Measurements from ENCODE around the gene RSPH4A. TPM values are rescaled to one million over a fixed set of nuclear protein-coding genes. Genes with fewer than 3 reads are reported as not detected.

RSPH4A gene
- total RNA-seq, result 5.6 TPM
- long read RNA-seq, partial matches to known transcripts, result 4 of 11 reads
- long read RNA-seq, other reads (novel, unspliced or antisense), result 3 of 11 reads

DNA sequence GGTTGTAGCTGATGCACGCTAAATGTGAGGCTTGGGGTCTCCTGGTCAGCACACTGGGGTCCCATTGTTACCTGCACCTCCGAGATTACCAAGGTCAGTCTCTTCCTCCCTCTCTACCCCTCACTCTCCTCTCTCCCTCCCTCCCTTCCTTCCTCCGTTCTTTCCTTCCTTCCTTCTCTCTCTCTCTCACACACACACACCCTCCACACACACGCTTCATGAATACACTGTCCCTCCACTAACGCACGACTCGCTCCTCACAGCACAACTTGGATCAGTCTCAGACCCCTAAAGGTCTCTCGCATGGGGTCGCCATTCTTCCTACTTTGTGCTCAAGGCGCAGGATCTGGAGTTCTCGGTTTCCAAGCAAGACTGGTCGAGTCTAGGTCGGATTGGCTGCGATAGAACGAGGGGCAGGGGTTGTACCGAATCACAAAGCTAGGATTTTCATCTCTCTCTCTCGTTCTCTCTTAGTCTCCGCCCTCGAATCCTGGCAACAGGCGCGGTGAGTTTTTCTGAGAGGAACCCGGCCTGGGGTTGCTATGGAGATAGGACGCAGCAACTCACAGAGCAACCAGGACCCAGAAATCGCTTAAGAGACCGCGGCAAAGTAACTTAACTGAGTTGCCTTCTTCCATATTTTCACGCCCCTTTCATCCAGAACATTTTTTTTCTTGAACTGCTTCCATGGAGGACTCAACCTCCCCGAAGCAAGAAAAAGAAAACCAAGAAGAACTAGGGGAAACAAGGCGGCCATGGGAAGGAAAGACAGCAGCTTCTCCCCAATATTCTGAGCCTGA, at the start of gene RSPH4A:
Gene RSPH4A (plus strand): TSS at position 543 of the 800 bp plus-strand sequence. CDS start 145 bp downstream, at position 688.
- peak; percentile 91 for DNase-seq
- Histone ChIP-seq H3K27me3 (ENCODE audit: low read depth) (no peaks in the 10 kb centered on the region), H3K36me3 (no peaks in the 10 kb centered on the region), H3K9me3 (no peaks in the 10 kb centered on the region), H3K27ac (peak within 1 kb of the TSS; percentile 33), H3K4me1 (peaks cover 8% of the 10 kb centered on the region), H3K4me3 (peak within 1 kb of the TSS; percentile 58)
- ATAC-seq, result peak; percentile 98 to 99
- TF ChIP-seq, protein P1, sequence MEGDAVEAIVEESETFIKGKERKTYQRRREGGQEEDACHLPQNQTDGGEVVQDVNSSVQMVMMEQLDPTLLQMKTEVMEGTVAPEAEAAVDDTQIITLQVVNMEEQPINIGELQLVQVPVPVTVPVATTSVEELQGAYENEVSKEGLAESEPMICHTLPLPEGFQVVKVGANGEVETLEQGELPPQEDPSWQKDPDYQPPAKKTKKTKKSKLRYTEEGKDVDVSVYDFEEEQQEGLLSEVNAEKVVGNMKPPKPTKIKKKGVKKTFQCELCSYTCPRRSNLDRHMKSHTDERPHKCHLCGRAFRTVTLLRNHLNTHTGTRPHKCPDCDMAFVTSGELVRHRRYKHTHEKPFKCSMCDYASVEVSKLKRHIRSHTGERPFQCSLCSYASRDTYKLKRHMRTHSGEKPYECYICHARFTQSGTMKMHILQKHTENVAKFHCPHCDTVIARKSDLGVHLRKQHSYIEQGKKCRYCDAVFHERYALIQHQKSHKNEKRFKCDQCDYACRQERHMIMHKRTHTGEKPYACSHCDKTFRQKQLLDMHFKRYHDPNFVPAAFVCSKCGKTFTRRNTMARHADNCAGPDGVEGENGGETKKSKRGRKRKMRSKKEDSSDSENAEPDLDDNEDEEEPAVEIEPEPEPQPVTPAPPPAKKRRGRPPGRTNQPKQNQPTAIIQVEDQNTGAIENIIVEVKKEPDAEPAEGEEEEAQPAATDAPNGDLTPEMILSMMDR (IDR thresholded peaks at IDR 0.05), result no peak
- intact Hi-C loops (cut with DNase I), result no loop called here

DNA sequence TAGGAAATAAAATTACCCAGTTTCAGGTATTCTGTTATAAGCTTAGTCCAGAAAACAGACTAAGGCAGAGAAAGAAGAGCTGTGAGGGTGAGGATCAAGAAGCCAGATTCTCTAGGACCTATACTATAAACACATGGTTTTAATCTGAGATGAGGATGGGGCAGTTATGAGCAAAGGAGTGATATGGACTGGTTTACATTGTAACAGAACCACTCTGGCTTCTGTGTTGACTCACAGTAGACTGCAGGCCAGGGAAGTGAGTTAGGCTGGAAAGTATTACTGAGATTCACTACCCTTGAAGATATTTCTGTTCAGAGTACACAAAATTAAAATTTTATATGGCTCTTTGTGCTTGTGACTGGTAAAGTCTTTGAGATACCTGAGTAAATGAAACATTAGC, 48.2 kb upstream of the RSPH4A start:
- Histone ChIP-seq H3K4me1 (peaks cover 18% of the 10 kb centered on the region), H3K27ac (no peak overlapping the region), H3K4me3 (no peak overlapping the region), H3K36me3 (no peaks in the 10 kb centered on the region), H3K9me3 (no peaks in the 10 kb centered on the region), H3K27me3 (ENCODE audit: low read depth) (no peaks in the 10 kb centered on the region)
- DNase-seq, result no peak
- ATAC-seq, result no peak
- intact Hi-C loops (cut with DNase I), result no loop called here
- TF ChIP-seq, protein P1 (IDR thresholded peaks at IDR 0.05), result no peak

DNA sequence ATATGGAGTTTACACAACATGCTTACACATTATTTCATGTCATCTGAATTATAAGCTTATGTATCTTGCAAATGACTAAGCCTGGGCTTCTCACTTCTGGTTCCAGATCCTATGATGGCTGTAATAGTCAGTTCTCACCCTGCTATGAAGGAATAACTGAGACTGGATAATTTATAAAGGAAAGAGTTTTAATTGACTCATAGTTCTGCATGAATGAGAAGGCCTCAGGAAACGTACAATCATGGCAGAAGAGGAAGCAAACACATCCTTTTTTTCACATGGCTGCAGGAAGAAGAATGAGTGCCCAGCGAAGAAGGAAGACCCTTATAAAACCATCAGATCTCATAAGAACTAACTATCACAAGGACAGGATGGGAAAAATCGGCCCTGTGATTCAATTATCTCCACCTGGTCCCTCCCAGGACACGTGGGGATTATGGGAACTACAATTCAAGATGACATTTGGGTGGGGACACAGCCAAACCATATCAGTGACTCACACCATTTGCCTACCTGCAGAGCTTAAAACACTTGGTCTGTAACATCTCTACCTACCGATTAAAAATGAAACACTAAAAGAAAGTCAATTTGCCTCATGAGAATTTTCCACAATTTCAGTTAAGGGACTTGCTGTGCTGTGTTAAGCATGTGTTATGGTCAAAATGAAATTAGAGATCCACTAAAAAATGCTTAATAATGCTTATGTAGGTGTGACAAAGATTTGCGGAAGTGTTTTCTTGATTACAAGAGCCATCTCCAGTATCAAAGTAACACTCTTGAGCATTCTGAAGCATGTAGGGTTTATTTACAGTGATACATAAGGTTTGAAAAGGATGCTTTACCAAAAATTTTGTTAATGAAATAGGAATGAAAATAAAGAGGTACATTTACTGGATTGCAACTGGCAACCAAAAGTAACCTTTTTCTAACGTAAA, 47.2 kb upstream of the RSPH4A start:
- no peak overlapping the region for H3K4me3 ChIP-seq
- ATAC-seq (no peak), DNase-seq (no peak)
- H3K27ac ChIP-seq, result no peak overlapping the region
- TF ChIP-seq, protein P1 (IDR thresholded peaks at IDR 0.05), result no peak
- H3K36me3 ChIP-seq, result peaks cover 2% of the 10 kb centered on the region
- intact Hi-C loops (cut with DNase I), result no loop called here
- peaks cover 24% of the 10 kb centered on the region for H3K4me1 ChIP-seq
- no peaks in the 10 kb centered on the region for H3K27me3 ChIP-seq (ENCODE audit: low read depth)
- no peaks in the 10 kb centered on the region for H3K9me3 ChIP-seq

DNA sequence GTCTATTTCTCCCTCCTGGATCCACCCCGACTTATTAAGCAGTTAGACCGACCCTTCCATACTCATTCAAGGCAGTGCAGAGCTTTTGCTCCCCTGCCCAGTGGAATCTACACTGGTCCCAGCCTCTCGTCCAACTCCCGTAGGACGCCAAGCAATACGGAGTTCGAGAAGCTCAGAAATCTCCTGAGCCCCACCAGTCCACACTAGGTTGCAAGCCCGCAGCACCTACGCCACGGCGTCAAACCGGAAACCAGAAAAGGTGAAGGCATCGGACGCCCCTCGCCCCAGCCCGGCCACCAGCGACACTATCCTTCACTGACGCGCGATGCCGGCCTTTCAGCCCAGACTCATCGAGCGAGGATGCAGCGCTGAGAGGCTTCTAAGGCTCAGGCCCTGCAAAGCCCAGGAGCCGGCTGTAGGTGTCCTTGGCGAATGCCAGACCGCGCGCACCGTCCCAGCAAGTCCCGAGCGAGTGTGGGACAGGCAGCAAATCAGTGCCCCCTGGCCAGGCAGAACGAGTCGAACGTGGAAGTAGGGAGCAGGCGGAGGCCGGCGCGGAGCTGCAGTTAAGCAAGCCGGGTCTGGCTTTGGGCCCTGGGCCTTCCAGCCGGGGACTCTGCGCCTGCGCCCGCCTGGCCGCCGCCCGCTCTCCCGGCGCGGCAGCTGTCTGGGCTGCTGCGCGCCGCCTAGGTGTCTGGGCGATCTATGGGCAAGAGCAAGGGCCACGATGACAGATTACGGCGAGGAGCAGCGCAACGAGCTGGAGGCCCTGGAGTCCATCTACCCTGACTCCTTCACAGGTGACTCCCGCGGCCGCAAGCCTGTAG, 45.2 kb upstream of the RSPH4A start, which contains the start of gene RWDD1:
Gene RWDD1 (plus strand): TSS at position 649 of the 827 bp plus-strand sequence. CDS start 79 bp downstream, at position 728.
- peak; percentile 99 to 100 for ATAC-seq

More for the DNA sequence above, 45.2 kb upstream of the RSPH4A start, which contains the start of gene RWDD1:
- TF ChIP-seq, protein P1 (IDR thresholded peaks at IDR 0.05), result peak; percentile 21
- Histone ChIP-seq H3K4me3 (peak within 1 kb of the TSS; percentile 84), H3K36me3 (peaks cover 12% of the 10 kb centered on the region), H3K9me3 (no peaks in the 10 kb centered on the region), H3K4me1 (peaks cover 24% of the 10 kb centered on the region), H3K27ac (peak within 1 kb of the TSS; percentile 94), H3K27me3 (ENCODE audit: low read depth) (no peaks in the 10 kb centered on the region)
- intact Hi-C loops (cut with DNase I), result no loop called here
- DNase-seq, result peak; percentile 100

Data from lower lobe of right lung (tissue), 2 donors.